IMR-90 (cell line): ENCODE results near the gene TRIM66. TPM values are rescaled to one million over a fixed set of nuclear protein-coding genes. Genes with fewer than 3 reads are reported as not detected.

Source experiments
- ATAC-seq: fragments of 200-7000 bp; cut with Tn5 transposase; 2 replicates; pipeline ENCODE4 v1.9.1; 2020; ENCODE audit warnings: low read depth, mild to moderate bottlenecking, moderate library complexity
- BruUV-seq: library from RNA; stranded (reverse); fragments of 400-500 nt; replicated peaks from 2 replicates; lab custom pipeline; 2021; lab: Mats Ljungman, UMichigan
- CTCF ChIA-PET: fragments of 300-600 bp; formaldehyde crosslinking; extraction: SDS; loops from one replicate; lab custom pipeline; 2021; ENCODE audit warnings: antibody characterized with exemption; lab: Yijun Ruan, JAX
- POLR2A ChIA-PET: fragments of 300-600 bp; sonication (Branson Sonifier 250); formaldehyde crosslinking; loops from one replicate; lab custom pipeline; 2022; ENCODE audit warnings: antibody characterized with exemption; ENCODE audit not compliant: unreplicated experiment; lab: Charles Lee
- DNase-seq: peaks from one replicate; pipeline ENCODE4 v3.0.0; 2013
- H2AFZ ChIP-seq: replicated peaks from 2 replicates; pipeline ENCODE3; 2013; ENCODE audit warnings: low read length, mild to moderate bottlenecking; ENCODE audit not compliant: poor library complexity
- H2AK5ac ChIP-seq: 2 replicates; pipeline ENCODE4 v1.6.1; 2013; ENCODE audit warnings: low read depth, low read length, inconsistent platforms
- H2AK9ac ChIP-seq: replicated peaks from 2 replicates; pipeline ENCODE3; 2013; ENCODE audit warnings: mild to moderate bottlenecking, low read depth, low read length, moderate library complexity; ENCODE audit not compliant: poor library complexity
- H2BK120ac ChIP-seq: 2 replicates; pipeline ENCODE4 v1.6.1; 2013; ENCODE audit warnings: low read depth, low read length, inconsistent platforms
- H2BK15ac ChIP-seq: 3 replicates; pipeline ENCODE4 v1.6.1; 2013; ENCODE audit warnings: low read depth, low read length, inconsistent platforms
- H2BK20ac ChIP-seq: 2 replicates; pipeline ENCODE4 v1.6.1; 2013; ENCODE audit warnings: low read depth, mild to moderate bottlenecking, inconsistent platforms, low read length, moderate library complexity
- H2BK5ac ChIP-seq: 2 replicates; pipeline ENCODE4 v1.6.1; 2013; ENCODE audit warnings: mild to moderate bottlenecking, low read depth, low read length, inconsistent platforms; ENCODE audit not compliant: poor library complexity, severe bottlenecking
- H3K14ac ChIP-seq: replicated peaks from 2 replicates; pipeline ENCODE4 v1.6.1; 2013; ENCODE audit warnings: low read depth, low read length, inconsistent platforms
- H3K18ac ChIP-seq: 2 replicates; pipeline ENCODE4 v1.6.1; 2013; ENCODE audit warnings: low read depth, low read length, control low read depth
- H3K23ac ChIP-seq: 2 replicates; pipeline ENCODE4 v1.6.1; 2013; ENCODE audit warnings: low read depth, low read length, inconsistent platforms
- H3K27ac ChIP-seq: 2 replicates; pipeline ENCODE4 v1.5.1; 2013; ENCODE audit warnings: mild to moderate bottlenecking, control low read depth, low read length; ENCODE audit not compliant: insufficient read depth
- H3K27me3 ChIP-seq: 2 replicates; pipeline ENCODE4 v1.6.1; 2013; ENCODE audit warnings: low read length; ENCODE audit not compliant: control insufficient read depth, insufficient read depth
- H3K36me3 ChIP-seq: 2 replicates; pipeline ENCODE4 v1.6.1; 2013; ENCODE audit warnings: low read length, mixed read lengths; ENCODE audit not compliant: control insufficient read depth, insufficient read depth
- H3K4ac ChIP-seq: 2 replicates; pipeline ENCODE4 v1.6.1; 2013; ENCODE audit warnings: low read depth, low read length, inconsistent platforms
- H3K4me1 ChIP-seq: 2 replicates; pipeline ENCODE4 v1.6.1; 2013; ENCODE audit warnings: low read length, mixed read lengths; ENCODE audit not compliant: control insufficient read depth, insufficient read depth
- H3K4me2 ChIP-seq: 2 replicates; pipeline ENCODE4 v1.6.1; 2013; ENCODE audit warnings: low read depth, mild to moderate bottlenecking, control low read depth, low read length, moderate library complexity
- H3K4me3 ChIP-seq: 2 replicates; pipeline ENCODE4 v1.5.1; 2013; ENCODE audit warnings: low read depth, mild to moderate bottlenecking, control low read depth, low read length, moderate library complexity; ENCODE audit not compliant: insufficient read depth
- H3K56ac ChIP-seq: 2 replicates; pipeline ENCODE4 v1.6.1; 2013; ENCODE audit warnings: low read length, inconsistent platforms; ENCODE audit not compliant: insufficient read depth; ENCODE audit errors: extremely low read depth
- H3K79me1 ChIP-seq, 2 experiments: 2 replicates each; pipeline ENCODE4 v1.6.1; 2013; ENCODE audit warnings: low read length in 2 of 2, inconsistent platforms in 1 of 2, low read depth in 1 of 2
- H3K9ac ChIP-seq: 2 replicates; pipeline ENCODE4 v1.6.1; 2013; ENCODE audit warnings: low read depth, low read length, control low read depth
- H3K9me1 ChIP-seq: 2 replicates; pipeline ENCODE4 v1.6.1; 2013; ENCODE audit warnings: low read length, inconsistent platforms; ENCODE audit not compliant: insufficient read depth
- H3K9me3 ChIP-seq: 2 replicates; pipeline ENCODE4 v1.6.1; 2013; ENCODE audit warnings: low read length; ENCODE audit not compliant: control insufficient read depth, insufficient read depth
- H4K20me1 ChIP-seq: 2 replicates; pipeline ENCODE4 v1.6.1; 2013; ENCODE audit warnings: low read length, inconsistent platforms; ENCODE audit not compliant: insufficient read depth
- H4K5ac ChIP-seq: 2 replicates; pipeline ENCODE4 v1.6.1; 2013; ENCODE audit warnings: mild to moderate bottlenecking, low read depth, low read length, control low read depth
- H4K8ac ChIP-seq, 2 experiments: 2 replicates each; pipeline ENCODE4 v1.6.1; 2013; ENCODE audit warnings: low read depth in 2 of 2, low read length in 2 of 2, control low read depth in 1 of 2, inconsistent platforms in 1 of 2
- H4K91ac ChIP-seq: 2 replicates; pipeline ENCODE4 v1.6.1; 2013; ENCODE audit warnings: low read depth, low read length, inconsistent platforms; ENCODE audit not compliant: insufficient read depth
- BHLHE40 ChIP-seq: fragments of 150-350 bp; IDR thresholded peaks from 2 replicates; pipeline ENCODE4 v1.6.1; 2016; ENCODE audit warnings: mild to moderate bottlenecking, low read depth, low read length
- CEBPB ChIP-seq: IDR thresholded peaks from 2 replicates; pipeline ENCODE4 v1.6.1; 2012; ENCODE audit warnings: low read depth, low read length, improper control_type of control experiment
- FOS ChIP-seq: fragments of 150-350 bp; IDR thresholded peaks from 2 replicates; pipeline ENCODE4 v1.6.1; 2016; ENCODE audit warnings: low read depth, low read length
- MAZ ChIP-seq: IDR thresholded peaks from 2 replicates; pipeline ENCODE4 v1.6.1; 2012; ENCODE audit warnings: low read depth, mild to moderate bottlenecking, low read length, improper control_type of control experiment, moderate library complexity, borderline replicate concordance
- NFE2L2 ChIP-seq: fragments of 150-350 bp; IDR thresholded peaks from 2 replicates; pipeline ENCODE4 v1.6.1; 2016; ENCODE audit warnings: low read depth, mild to moderate bottlenecking, low read length
- RCOR1 ChIP-seq: IDR thresholded peaks from 2 replicates; pipeline ENCODE4 v1.6.1; 2012; ENCODE audit warnings: mild to moderate bottlenecking, low read length, improper control_type of control experiment; ENCODE audit not compliant: insufficient replicate concordance
- WGBS, 2 experiments: methylation state at CpG; one replicate each; pipeline versions ENCODE4 v1.1.5 to v1.1.7; 2013; ENCODE audit warnings: missing lambda C conversion rate in 2 of 2; ENCODE audit not compliant: insufficient read length in 1 of 2; ENCODE audit errors: extremely low coverage in 2 of 2; 5-methylcytosine and 5-hydroxymethylcytosine counted together
- dilution Hi-C: fragments of 300-500 bp; cut with HindIII; formaldehyde crosslinking; loops from one replicate; pipeline ENCODE4 v1.14.3; 2018; ENCODE audit warnings: low sequenced_read_pairs; ENCODE audit not compliant: unreplicated experiment
- in situ Hi-C: fragments of 300-500 bp; cut with MboI; formaldehyde crosslinking; loops from 3 replicates; pipeline ENCODE4 v1.14.3; 2019; ENCODE audit warnings: low sequenced_read_pairs, inconsistent platforms, mixed read lengths
- intact Hi-C: fragments of 100-400 bp; cut with micrococcal nuclease; formaldehyde crosslinking; loops from 2 replicates; pipeline ENCODE4 v1.10.0; 2022
- polyA plus RNA-seq, 3 experiments: library from polyadenylated mRNA; depleted of rRNA; stranded (reverse); fragments of >200 nt; gene quantifications; 2 replicates each; pipeline ENCODE4 v1.2.3, GENCODE V29; 2012; ENCODE audit warnings: low replicate concordance in 1 of 3
- total RNA-seq: library from RNA; depleted of rRNA; stranded (reverse); fragments of >200 nt; gene quantifications from 2 replicates; pipeline ENCODE4 v1.2.3, GENCODE V29; 2012
- TF ChIP-seq, protein P1 (sequence below): conservative IDR thresholded peaks from 2 replicates; pipeline ENCODE4 v1.5.1; 2012; ENCODE audit warnings: mild to moderate bottlenecking, low read depth, low read length, improper control_type of control experiment

Gene TRIM66
- total and polyA plus RNA-seq, 2 of the 4 experiments (the other 2 are of a cell fraction), result 4.4 to 5.0 TPM

DNA sequence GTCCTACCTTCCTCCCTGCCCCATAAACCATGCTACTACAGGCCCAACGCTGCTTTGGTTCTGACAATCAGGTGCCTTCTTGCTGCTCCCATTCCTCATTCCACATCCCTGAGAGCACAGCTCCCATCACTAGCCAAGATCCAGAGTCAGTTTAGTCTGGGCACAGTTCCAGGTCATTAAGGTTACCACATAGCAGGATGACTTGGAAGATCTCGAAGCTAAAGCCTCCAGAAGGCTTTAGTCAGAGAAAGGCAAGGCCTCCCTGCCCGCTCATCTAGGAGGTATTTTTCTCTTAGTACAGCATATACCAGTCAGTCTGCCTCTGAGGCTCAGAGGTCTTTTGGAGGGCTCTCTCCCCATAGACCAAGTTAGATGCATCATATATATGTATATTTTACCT, 30.3 kb downstream of the TRIM66 start:
- Histone ChIP-seq H2AFZ (peak overlapping the region; percentile 34), H2BK15ac (peak overlapping the region; percentile 57; the same call in 1 of the 3 replicates), H3K36me3 (peaks cover 10% of the 10 kb centered on the region), H2BK20ac (peak overlapping the region; percentile 27; the same call in 1 of the 2 replicates), H2AK5ac (peak overlapping the region; percentile 85), H3K14ac (no peak overlapping the region), H3K4ac (peak overlapping the region; percentile 55; the same call in 1 of the 2 replicates), H3K23ac (0 out of 2 replicates have a peak overlapping the region, but pooled peaks have one; percentile 29), H3K9me1 (peaks cover 28% of the 10 kb centered on the region), H3K56ac (no peak overlapping the region), H2BK120ac (no peak overlapping the region), H4K20me1 (peaks cover 4% of the 10 kb centered on the region; the same call in 1 of the 2 replicates), H4K8ac (peak overlapping the region in 1 of 2 experiments; percentile 29; a peak in 1 of 4 replicates), H3K4me3 (no peak overlapping the region), H3K18ac (no peak overlapping the region), H3K4me1 (peaks cover 12% of the 10 kb centered on the region), H3K9me3 (no peaks in the 10 kb centered on the region), H2BK5ac (peak overlapping the region; percentile 68), H4K91ac (0 out of 2 replicates have a peak overlapping the region, but pooled peaks have one; percentile 31), H3K27ac (no peak overlapping the region), H3K27me3 (no peaks in the 10 kb centered on the region), H3K9ac (no peak overlapping the region), H4K5ac (no peak overlapping the region), H2AK9ac (peak overlapping the region; percentile 74), H3K4me2 (no peak overlapping the region), H3K79me1 (peaks cover 2 to 16% of the 10 kb centered on the region in 2 experiments; a peak in 1 of 4 replicates)
- POLR2A ChIA-PET, result interaction anchor here (0.6 kb wide), 1 partner anchor 132 kb away, joined by 27 read pairs; no protein-coding TSS in a partner anchor
- CTCF ChIA-PET, result interaction anchor here (2.0 kb wide), 1 partner anchor 20 kb away, joined by 6 read pairs; no protein-coding TSS in a partner anchor
- intact Hi-C loops (loop anchor here (2.0 kb wide), 1 partner anchor 69 kb away; no protein-coding TSS in a partner anchor), in situ Hi-C loops (no loop called here), dilution Hi-C loops (no loop called here)
- peak; percentile 92 for ATAC-seq
- peak; percentile 99 for DNase-seq
- no TSS peak for BruUV-seq
- WGBS, 2 experiments, result no CpG with 5 or more reads among the region's 3 CpGs
- TF ChIP-seq BHLHE40 (no peak), NFE2L2 (peak; percentile 76), FOS (peak; percentile 44; the same call in 1 of the 2 replicates), CEBPB (peak; percentile 83), RCOR1 (peak; percentile 67), MAZ (no peak)
- TF ChIP-seq, protein P1, sequence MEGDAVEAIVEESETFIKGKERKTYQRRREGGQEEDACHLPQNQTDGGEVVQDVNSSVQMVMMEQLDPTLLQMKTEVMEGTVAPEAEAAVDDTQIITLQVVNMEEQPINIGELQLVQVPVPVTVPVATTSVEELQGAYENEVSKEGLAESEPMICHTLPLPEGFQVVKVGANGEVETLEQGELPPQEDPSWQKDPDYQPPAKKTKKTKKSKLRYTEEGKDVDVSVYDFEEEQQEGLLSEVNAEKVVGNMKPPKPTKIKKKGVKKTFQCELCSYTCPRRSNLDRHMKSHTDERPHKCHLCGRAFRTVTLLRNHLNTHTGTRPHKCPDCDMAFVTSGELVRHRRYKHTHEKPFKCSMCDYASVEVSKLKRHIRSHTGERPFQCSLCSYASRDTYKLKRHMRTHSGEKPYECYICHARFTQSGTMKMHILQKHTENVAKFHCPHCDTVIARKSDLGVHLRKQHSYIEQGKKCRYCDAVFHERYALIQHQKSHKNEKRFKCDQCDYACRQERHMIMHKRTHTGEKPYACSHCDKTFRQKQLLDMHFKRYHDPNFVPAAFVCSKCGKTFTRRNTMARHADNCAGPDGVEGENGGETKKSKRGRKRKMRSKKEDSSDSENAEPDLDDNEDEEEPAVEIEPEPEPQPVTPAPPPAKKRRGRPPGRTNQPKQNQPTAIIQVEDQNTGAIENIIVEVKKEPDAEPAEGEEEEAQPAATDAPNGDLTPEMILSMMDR, result no peak
